DMS 273 treated with DMSO at 0.1 percent for 48 hours (cell line): Measurements from ENCODE around the gene SMPD1.
"Not testable (repeated sequence)": the region's sequence is repeated elsewhere in the genome, so short reads cannot be mapped to it uniquely, and the experiment has no call there.

Source experiments
- DNase-seq: peaks from one replicate; lab custom pipeline; 2025; lab: John Stamatoyannopoulos, UW

The SMPD1 gene

DNA sequence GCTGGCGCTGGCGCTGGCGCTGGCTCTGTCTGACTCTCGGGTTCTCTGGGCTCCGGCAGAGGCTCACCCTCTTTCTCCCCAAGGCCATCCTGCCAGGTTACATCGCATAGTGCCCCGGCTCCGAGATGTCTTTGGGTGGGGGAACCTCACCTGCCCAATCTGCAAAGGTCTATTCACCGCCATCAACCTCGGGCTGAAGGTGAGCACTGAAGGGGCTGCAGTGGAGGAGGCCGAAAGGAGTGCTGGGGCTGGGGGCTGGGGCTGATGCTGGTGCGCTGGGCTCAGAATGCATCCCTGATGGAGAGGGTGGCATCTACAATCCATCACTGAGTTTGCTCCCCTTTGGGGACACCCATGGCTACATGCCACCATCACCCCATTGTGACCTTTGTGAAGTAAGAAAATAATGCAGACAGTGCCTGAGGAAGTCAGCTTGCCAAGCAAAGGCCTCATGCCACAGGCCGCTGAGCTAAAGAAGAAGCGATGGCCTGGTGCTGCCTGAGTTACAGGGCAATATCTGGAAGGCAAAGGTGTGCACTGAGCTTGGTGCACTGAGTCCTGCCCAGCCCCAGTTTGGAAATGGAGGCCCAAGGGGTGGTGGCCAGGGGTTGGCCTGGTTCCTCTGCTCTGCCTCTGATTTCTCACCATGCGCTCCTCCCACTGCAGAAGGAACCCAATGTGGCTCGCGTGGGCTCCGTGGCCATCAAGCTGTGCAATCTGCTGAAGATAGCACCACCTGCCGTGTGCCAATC, 620 bp downstream of the SMPD1 start:
- DNase-seq, result no peak

DNA sequence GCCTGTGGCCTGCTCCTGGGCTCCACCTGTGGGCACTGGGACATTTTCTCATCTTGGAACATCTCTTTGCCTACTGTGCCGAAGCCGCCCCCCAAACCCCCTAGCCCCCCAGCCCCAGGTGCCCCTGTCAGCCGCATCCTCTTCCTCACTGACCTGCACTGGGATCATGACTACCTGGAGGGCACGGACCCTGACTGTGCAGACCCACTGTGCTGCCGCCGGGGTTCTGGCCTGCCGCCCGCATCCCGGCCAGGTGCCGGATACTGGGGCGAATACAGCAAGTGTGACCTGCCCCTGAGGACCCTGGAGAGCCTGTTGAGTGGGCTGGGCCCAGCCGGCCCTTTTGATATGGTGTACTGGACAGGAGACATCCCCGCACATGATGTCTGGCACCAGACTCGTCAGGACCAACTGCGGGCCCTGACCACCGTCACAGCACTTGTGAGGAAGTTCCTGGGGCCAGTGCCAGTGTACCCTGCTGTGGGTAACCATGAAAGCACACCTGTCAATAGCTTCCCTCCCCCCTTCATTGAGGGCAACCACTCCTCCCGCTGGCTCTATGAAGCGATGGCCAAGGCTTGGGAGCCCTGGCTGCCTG, 1.4 kb downstream of the SMPD1 start:
- DNase-seq, result no peak

DNA sequence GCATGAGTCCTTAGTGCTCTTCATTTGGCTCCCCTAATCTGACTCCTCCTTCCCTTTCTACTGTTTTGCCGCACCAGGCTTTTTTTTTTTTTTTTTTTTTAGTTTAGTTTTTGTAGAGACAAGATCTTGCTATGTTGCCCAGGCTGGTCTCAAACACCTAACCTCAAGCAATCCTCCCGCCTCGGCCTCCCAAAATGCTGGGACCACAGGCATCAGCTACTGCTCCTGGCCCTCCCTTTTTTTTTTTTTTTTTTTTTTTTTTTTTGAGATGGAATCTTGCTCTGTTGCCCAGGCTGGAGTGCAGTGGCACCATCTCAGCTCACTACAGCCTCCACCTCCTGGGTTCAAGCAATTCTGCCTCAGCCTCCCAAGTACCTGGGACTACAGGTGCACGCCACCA, 2.0 kb downstream of the SMPD1 start:
- DNase-seq, result not testable (repeated sequence)

DNA sequence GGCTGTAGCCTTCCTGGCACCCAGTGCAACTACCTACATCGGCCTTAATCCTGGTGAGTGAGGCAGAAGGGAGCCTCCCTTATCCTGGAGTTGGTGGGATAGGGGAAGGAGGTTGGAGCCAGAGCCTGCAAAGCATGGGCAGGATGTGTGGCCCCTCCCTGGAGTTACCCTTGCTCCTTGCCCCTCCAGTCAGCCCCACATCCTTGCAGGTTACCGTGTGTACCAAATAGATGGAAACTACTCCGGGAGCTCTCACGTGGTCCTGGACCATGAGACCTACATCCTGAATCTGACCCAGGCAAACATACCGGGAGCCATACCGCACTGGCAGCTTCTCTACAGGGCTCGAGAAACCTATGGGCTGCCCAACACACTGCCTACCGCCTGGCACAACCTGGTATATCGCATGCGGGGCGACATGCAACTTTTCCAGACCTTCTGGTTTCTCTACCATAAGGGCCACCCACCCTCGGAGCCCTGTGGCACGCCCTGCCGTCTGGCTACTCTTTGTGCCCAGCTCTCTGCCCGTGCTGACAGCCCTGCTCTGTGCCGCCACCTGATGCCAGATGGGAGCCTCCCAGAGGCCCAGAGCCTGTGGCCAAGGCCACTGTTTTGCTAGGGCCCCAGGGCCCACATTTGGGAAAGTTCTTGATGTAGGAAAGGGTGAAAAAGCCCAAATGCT, 3.9 kb downstream of the SMPD1 start:
- DNase-seq, result no peak

DNA sequence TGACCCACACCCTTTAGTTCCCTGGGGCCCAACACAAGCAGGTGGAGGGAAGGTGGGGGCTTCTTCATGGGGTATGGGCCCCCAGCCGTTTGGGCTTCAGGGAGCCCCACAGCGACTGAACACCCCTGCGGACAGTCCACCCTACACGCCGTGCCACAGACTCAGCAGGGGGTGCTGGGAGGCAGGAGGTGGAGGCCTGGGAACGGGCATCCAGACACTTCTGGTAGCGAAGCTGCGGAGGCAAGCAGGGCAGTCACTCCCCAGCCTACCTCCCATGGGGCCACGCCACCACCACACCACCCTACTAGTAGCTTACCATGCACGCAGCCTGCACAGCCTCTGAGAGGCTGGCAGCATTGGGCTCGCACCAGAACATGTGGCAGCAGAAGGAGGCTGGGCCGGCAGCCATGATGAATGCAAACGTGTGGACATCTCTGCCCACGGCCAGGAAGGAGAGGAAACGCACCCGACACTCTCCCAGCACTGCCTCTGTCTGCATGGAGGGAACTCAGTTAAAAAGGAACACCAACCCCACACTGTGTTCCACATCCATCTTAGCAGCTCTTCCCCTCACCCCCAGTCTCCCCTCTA, 5.3 kb downstream of the SMPD1 start:
- DNase-seq, result no peak

DNA sequence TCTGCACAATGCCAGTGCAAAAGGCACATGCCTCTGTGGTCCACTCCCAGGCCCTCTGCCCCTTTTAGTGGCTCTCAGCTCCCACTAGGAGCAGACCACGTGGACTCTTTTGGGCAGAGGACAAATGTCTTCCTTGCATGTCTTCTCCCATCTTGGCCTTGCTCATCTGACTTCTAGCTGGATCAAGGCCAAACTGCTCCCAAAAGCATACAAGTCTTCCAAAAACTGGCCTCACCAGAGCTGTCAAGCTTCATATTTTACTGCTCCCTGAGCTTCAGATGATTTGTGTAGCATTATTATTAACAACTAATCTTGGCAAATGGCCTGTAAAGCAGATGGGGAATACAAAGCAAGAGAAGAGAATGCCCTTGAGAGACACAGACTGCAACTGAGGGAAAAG, 6.9 kb downstream of the SMPD1 start:
- DNase-seq, result no peak

DNA sequence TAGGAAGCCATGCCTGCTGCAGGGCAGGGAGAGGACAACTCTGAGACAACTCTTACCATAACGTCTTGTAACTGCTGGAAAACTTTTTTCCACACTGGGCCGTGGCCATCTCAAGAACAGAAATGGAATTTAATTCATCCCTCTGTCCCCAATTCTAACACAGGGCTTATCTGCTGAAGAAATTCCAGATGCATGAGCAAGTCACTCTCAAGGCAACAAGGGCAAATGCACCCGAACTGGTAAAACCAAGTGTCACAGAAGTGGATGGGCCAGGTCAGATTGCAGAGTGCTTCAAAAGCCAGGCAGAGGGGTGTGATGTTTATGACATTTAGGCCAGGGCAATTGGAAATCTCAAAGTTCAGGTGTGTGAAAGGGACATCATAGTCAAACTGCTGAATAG, 7.4 kb downstream of the SMPD1 start:
- no peak for DNase-seq

DNA sequence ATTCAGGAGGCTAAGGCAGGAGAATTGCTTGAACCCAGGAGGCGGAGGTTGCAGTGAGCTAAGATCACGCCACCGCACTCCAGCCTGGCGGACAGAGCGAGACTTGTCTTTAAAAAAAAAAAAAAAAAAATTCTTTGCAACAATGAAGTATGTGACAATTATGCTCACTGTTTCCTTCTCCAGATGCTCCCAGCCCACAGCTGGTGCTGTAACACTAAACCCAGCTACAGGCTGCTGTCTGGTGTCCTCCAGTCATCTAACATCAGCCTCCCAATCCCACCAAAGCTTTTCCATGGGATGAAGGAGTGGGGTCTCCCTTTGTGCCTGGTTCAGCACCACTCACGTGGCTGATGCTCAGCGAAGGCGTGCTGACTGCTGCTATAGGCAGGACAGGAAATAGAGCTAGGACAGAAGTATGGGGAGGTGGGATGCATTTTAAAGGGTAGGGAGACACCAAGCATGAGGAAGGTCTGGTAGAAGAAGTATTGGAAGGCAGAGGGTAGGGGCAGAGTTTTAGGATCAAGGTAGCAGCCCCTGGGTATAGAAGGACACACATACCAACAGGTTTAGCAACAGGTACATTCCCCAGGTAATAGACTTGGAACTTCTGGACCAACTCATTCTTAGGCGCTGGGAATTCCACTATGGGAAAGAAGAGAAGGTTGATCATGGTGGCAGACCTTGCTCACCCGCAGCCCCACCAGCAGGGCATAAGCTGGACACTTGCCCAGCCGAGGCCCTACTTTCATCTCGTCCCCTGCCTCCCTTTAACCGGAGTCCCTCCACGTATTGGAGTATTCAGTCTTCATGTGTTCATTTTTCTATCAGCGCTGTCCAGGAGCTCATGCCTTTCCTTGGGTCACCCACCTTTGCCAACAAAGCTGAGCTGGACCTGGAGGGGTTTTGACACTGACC, 10.4 kb downstream of the SMPD1 start:
- no peak for DNase-seq

DNA sequence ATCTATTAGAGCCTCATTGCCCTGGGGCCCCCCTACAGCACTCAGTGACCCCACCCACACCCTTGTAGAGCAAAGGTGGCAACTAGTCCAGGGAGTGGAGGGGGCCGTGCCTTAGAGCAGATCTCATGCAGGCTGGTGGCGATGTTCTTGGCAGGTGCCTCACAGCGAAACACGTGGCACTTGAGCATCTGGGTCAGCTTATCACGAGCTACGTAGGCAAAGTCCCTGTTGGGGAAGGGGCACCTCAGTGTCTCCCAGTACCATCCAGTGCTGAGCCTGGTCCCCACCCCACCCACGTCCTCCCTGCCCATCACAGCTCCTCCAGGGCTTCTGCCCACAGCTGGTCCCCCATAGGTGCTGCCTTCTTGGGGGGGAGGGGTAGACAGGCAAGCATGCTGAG, 11.2 kb downstream of the SMPD1 start:
- no peak for DNase-seq

DNA sequence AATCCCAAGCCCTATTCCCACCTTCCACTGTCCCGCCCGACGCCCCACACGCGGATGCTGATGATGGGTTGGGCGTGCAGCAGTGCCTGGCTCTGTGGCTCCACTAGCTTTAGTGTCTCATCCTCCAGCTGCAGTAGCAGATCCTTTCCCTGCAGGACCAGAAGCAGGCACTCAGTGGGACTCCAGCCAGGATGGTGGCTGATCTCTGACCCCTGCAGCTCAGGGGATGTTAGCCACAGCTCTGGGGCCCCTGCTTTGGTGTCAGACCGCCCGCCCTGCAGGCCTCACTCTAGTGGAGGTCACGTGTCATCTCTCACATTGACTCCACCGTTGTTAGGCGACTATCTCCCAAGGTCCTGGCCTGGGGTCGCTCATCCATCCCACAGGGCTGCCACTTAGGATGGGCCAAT, 11.8 kb downstream of the SMPD1 start:
- DNase-seq, result no peak

DNA sequence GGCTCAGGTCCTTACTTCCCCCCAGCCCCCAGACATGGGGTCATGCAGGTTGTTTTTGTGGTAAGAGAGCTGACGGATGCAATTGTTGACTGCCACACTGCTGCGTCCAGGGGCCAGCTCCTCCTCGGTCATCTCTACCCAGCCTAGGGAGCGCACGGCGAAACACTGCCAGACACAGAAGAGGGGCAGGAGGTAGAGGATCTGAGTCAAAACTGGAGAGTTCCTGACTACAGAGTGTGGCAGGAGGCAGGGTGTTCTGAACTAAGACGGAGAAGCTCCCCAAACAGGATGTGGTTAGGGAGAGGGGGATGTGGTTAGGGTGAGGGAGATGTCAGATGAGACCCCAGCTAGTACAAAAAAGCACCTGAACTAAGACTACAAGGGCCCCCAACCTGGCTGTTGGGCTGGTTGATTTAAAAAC, 12.3 kb downstream of the SMPD1 start:
- DNase-seq, result no peak

DNA sequence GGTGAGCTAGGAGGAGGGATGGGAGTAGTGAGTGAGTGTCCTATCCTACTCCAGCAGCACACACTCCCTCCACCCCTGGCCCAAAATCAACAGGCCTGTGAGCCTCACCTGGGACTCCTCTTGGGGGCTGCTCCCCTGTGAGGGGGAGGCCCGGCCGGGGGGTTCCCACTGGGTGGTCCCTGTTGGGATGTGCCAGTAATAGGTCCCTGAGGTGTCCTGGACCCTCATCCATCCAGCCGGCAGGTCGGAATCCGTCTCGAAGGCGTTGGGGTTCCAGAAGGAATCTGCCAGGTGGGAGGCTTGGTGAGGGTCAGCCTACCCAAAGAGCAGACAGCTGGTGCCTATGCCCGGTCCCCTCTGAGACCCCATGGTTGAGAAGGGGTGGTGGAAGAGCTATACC, 13.3 kb downstream of the SMPD1 start:
- no peak for DNase-seq

DNA sequence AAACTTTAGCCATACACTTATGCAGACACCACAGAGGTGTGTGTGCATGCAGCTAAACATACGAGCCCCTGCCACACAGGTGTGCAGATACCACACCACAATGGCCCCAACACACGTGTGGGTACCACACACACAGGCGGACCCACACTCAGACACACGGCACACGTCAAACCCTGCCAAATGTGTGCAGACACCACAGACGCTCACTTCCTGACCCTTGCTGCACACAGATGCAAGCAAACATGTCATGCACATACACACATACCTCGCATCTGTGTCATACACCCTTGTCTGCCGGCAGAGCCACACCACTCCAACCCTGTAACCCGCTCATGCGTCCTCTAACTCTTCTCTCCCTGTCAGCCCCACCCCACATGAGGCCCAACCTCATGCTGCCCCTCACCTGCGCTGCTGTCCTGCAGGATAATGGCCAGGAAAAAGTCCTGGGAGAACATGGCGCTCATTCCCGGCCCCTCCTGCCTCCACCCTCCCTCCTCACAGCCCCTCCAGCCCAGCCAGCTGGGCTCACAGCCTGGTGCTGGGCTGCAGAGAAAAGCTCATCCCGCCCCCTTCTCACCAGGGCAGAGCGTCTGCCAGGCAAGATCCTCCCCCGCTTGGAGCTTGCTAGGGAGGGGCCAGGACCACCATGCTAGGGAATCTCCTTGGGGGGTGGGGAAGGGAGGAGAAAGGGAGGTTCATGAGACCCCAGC, 14.2 kb downstream of the SMPD1 start:
- no peak for DNase-seq

DNA sequence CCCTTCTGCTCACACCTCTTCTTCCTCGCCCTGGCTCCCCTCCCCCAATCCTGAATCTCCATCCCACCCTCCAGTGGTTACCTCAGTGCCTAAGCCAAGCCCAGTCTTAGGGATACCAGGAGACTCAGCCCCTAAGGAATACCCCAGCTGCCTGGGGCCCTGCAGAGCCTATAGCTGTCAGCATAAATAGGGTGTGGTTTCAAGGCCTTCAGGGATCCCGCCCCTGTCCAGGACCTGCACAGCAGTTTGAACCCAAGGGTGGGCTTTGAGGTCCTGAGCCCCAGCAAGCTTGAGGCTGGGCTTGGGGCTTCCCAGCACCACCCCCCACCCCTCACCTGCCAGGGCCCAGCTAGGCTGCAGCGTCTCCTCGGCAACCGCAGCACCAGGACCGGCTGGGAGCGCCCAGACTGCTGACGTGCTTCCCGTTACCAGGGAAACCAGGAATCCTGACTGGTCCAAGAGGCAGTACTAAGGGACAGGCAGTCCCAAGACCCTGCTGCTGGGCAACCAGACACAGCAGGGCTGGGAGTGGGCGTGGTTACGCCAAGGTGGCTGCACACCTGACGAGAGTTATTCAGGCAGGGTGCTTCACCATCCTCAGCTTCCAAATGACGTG, 14.9 kb downstream of the SMPD1 start:
- DNase-seq, result no peak

DNA sequence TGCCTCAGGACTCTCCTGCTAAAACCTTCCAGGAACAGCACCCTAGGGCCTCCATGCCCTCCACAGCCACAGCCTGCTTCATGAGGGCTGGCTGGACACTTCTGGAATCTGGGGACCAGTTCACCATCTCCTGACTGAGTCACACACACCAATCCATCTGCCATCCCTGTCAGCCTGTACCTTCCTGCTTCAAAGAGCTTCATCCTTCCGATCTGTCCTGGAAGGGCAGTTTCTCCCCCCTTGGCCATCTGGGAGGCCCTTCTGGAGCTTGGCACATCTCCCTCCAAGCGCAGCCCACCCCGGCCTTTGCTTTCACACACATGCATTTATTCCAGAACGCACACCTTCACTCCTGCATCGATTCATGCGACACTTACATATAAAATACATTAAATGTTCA, 15.6 kb downstream of the SMPD1 start:
- DNase-seq, result no peak

DNA sequence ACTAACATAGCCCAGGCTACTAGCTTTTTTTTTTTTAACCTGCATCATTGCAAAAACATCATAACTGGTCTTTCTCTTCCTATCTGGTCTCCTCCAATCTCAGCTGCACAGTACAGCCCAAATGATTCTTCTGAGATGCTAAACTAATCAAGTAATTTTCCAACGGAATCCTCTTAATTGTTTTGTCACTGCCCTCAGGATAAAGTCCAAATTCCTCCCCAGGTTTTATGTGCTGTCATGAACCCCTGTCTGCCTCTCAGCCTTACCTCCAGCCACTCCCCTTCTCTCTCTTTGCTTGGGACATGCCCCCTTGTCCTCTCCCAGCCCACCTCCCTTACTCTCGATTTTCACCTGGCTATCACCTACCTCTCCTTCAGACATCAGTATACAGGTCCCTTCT, 16.1 kb downstream of the SMPD1 start:
- DNase-seq, result no peak

DNA sequence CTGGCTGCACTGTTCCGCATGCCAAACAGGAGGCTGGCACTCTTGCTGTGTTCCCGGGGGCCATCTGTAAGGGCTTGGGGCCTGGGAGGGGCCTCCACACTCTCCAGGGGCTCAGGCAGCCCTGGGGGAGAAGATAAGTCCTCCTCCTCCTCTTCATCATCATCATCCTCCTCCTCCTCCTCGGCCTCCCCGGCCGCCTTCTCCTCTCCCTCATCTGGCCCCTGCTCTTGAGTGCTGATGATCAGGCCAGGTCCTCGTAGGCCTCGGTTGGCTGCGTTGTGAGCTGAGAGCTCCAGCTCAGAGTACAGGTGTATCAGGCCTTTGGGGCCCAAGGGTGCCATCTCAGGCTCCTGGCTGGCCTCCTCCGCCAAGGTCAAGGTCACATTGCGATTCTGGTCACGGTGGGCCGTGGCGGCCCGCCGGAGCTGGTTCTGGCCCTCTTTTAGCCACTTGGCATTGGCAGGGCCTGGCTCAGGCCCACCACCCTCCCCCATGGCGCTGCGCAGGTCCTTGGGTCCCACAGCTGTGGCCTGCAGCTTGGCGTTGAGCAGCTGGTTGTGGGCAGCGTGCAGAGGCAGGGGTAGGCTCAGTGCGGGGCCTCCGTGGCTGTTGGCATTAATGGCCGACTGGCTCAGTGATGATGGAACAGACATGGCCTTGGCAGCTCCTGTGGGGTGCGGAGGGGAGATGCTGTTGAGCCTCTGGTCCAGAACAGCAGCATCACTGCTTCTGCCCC, 20.6 kb downstream of the SMPD1 start:
- DNase-seq, result no peak

DNA sequence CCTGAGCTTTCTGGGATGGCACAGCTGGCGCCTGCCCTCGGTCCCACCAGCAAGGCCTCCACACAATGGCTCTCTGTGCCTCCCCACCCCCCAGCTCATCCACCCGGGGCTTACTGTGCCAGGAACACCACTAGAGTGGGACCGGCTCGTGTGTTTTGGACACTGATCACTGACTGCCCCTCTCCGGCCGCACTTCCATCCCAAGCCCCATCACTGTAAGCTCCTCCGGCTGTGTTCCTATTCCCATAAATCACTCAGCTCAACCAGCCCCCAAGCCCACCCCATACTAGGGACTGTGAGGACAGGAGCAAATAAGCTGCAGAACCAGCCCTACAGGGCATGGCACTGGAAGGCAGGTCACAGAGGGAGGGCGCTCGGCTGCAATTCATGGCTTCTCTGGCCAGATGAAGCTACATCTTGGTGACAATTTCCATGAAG, 21.3 kb downstream of the SMPD1 start:
- no peak for DNase-seq

DNA sequence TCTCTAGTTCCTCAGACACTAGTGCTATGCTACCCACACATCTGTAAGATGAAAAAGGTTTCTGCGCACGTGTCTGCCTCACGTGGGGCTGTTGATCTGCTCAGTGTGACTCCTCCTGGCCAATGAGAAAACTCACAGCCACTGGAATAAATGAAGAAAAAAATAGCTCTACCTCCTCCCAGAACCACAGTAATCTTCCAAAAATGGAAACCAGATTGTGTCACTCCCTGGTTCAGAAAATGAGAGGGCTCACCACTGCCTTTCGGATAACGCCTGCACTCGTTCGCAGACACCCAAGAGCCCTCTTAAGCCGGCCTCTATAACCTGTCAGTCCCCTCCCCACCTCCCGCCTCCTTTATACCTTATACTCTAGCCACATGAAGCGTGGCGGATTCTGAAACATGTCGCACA, 23.5 kb downstream of the SMPD1 start:
- no peak for DNase-seq

DNA sequence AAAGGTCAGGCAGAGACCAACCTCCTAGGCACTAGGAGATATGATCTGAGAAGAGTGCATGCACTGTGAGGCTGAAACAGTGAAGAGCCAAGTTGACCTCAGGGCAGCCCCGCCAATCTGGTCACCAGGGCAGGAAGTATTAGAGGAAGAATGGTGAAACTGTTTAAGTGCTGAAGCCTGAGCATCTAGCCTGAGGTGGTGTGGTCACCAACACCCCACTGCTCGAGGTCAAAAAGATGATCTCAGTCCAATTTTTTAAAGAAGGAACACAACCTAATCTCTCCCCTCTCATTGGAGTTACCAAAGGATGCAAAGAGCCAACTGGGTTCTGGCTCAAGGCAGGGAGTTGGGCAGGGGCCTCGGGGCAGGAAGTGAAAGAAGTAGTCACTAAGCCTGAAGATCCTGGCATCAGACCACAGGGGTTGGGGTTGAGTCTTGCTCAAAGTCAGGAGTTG, 24.6 kb downstream of the SMPD1 start:
- DNase-seq, result no peak
